Gastrocnemius medialis (tissue), 4 donors: ENCODE results near the gene ECT2L. TPM values are rescaled to one million over a fixed set of nuclear protein-coding genes. Genes with fewer than 3 reads are reported as not detected.

Experiments
- ATAC-seq, 2 donors: fragments of 150-250 bp; one replicate each; pipeline ENCODE4 v1.9.1; 2016
- DNase-seq, 2 donors: peaks; one replicate each; pipeline ENCODE4 v3.0.0-alpha.2; 2019
- H3K27ac ChIP-seq, 4 donors: fragments of 200-600 bp; sonication (generic); 1 replicate in 1 of 4; 2 replicates in 3 of 4; pipeline ENCODE4 v1.5.1; 2016 to 2018; ENCODE audit warnings: mild to moderate bottlenecking in 2 of 4, moderate library complexity in 1 of 4
- H3K27me3 ChIP-seq, 3 donors: fragments of 200-600 bp; sonication (generic) in 2 of 3; 1 replicate in 1 of 3; 2 replicates in 2 of 3; pipeline versions ENCODE4 v1.5.1 to v1.6.0; 2016 to 2019; ENCODE audit warnings: mild to moderate bottlenecking in 1 of 3, moderate library complexity in 1 of 3
- H3K36me3 ChIP-seq, 2 donors: fragments of 200-600 bp; sonication (generic) in 1 of 2; one replicate each; pipeline ENCODE4 v1.5.1; 2017 to 2018
- H3K4me1 ChIP-seq, 2 donors: fragments of 200-600 bp; sonication (generic) in 1 of 2; one replicate each; pipeline ENCODE4 v1.5.1; 2016 to 2017; ENCODE audit warnings: mild to moderate bottlenecking in 2 of 2
- H3K4me3 ChIP-seq, 4 donors: fragments of 200-600 bp; sonication (generic) in 3 of 4; 1 replicate in 1 of 4; 2 replicates in 3 of 4; pipeline ENCODE4 v1.5.1; 2016 to 2019; ENCODE audit warnings: mild to moderate bottlenecking in 2 of 4
- H3K9me3 ChIP-seq, 3 donors: fragments of 200-600 bp; sonication (generic) in 2 of 3; 1 replicate in 1 of 3; 2 replicates in 2 of 3; pipeline ENCODE4 v1.5.1; 2016 to 2019
- POLR2A ChIP-seq, 2 donors: fragments of 450-650 bp; IDR thresholded peaks; one replicate each; pipeline ENCODE4 v1.6.1; 2017; ENCODE audit warnings: antibody characterized with exemption in 2 of 2, mild to moderate bottlenecking in 2 of 2, moderate library complexity in 2 of 2
- in situ Hi-C, 4 donors: fragments of 200-750 bp; cut with MboI; loops; one replicate each; pipeline versions ENCODE4 v1.15.0 to v1.8.0; 2017; ENCODE audit warnings: low sequenced_read_pairs in 4 of 4
- intact Hi-C: fragments of 100-400 bp; cut with DNase I; formaldehyde crosslinking; loops from one replicate; pipeline ENCODE4 v1.15.1; 2023; ENCODE audit warnings: low total_unique reads
- total RNA-seq, 4 donors: library from RNA; depleted of rRNA; stranded (reverse); fragments of >200 nt; gene quantifications; one replicate each; pipeline versions ENCODE4 v1.1.0 to v1.2.3, GENCODE V29; 2016
- TF ChIP-seq, protein P1 (sequence below), 5 experiments: fragments of 450-650 bp in 3 of 5; fragments of 200-600 bp in 2 of 5; sonication (generic) in 2 of 5; IDR thresholded peaks in 4 of 5; conservative IDR thresholded peaks in 1 of 5; 1 replicate in 4 of 5; 2 replicates in 1 of 5; pipeline ENCODE4 v1.5.1; 2016 to 2019; ENCODE audit warnings: antibody characterized with exemption in 5 of 5, mild to moderate bottlenecking in 3 of 5, moderate library complexity in 3 of 5

The ECT2L gene
- total RNA-seq, 4 donors from 2014 or later: not detected

GRCh38 chr6:138914701-138915100, 118.8 kb downstream of the ECT2L start:
- no peaks in the 10 kb centered on the region for H3K27me3 ChIP-seq
- no peaks in the 10 kb centered on the region for H3K9me3 ChIP-seq
- H3K4me1 ChIP-seq: no peaks in the 10 kb centered on the region
- ATAC-seq (no peak), DNase-seq (no peak)
- H3K27ac ChIP-seq: no peak overlapping the region
- TF ChIP-seq POLR2A (IDR thresholded peaks at IDR 0.05): no peak
- TF ChIP-seq, protein P1, sequence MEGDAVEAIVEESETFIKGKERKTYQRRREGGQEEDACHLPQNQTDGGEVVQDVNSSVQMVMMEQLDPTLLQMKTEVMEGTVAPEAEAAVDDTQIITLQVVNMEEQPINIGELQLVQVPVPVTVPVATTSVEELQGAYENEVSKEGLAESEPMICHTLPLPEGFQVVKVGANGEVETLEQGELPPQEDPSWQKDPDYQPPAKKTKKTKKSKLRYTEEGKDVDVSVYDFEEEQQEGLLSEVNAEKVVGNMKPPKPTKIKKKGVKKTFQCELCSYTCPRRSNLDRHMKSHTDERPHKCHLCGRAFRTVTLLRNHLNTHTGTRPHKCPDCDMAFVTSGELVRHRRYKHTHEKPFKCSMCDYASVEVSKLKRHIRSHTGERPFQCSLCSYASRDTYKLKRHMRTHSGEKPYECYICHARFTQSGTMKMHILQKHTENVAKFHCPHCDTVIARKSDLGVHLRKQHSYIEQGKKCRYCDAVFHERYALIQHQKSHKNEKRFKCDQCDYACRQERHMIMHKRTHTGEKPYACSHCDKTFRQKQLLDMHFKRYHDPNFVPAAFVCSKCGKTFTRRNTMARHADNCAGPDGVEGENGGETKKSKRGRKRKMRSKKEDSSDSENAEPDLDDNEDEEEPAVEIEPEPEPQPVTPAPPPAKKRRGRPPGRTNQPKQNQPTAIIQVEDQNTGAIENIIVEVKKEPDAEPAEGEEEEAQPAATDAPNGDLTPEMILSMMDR (IDR thresholded peaks at IDR 0.05 in 4 of 5, conservative IDR thresholded peaks at IDR 0.05 in 1 of 5): no peak
- in situ Hi-C loops (no loop called here), intact Hi-C loops (no loop called here)
- H3K4me3 ChIP-seq: no peak overlapping the region
- peaks cover 5 to 80% of the 10 kb centered on the region in 2 donors for H3K36me3 ChIP-seq

DNA sequence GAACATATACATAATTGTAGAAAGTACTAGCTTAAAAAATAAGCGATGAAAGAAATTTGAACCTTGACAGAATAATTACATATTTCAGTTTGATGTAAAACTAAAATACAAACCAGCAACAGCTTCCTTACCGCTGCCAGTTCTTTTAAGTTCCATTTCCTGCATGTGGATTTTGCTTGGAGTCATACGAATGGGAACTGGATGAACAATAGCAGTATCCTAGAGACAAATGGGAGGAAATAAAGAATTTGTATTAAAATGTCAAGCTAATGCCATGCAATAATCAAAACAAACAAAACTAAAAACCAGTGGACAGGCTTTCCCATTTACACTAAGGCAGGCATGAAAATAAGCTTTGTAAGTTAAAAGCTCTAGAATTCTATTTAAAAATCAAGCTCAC, 125.0 kb downstream of the ECT2L start:
- intact Hi-C loops (no loop called here), in situ Hi-C loops (no loop called here)
- Histone ChIP-seq H3K27ac (no peak overlapping the region), H3K36me3 (peaks cover 0 to 40% of the 10 kb centered on the region in 2 donors), H3K4me1 (no peaks in the 10 kb centered on the region), H3K4me3 (no peak overlapping the region), H3K27me3 (no peaks in the 10 kb centered on the region), H3K9me3 (no peaks in the 10 kb centered on the region)
- DNase-seq (no peak), ATAC-seq (no peak)
- no peak for TF ChIP-seq POLR2A (IDR thresholded peaks at IDR 0.05)
- TF ChIP-seq, protein P1 (IDR thresholded peaks at IDR 0.05 in 4 of 5, conservative IDR thresholded peaks at IDR 0.05 in 1 of 5): no peak

GRCh38 chr6:138923561-138923960, 127.7 kb downstream of the ECT2L start:
- DNase-seq: no peak
- no peaks in the 10 kb centered on the region for H3K4me1 ChIP-seq
- H3K36me3 ChIP-seq: peaks cover 0 to 37% of the 10 kb centered on the region in 2 donors
- no peaks in the 10 kb centered on the region for H3K9me3 ChIP-seq
- in situ Hi-C loops: no loop called here
- TF ChIP-seq, protein P1 (IDR thresholded peaks at IDR 0.05 in 4 of 5, conservative IDR thresholded peaks at IDR 0.05 in 1 of 5): no peak
- no peak for TF ChIP-seq POLR2A (IDR thresholded peaks at IDR 0.05)
- no peaks in the 10 kb centered on the region for H3K27me3 ChIP-seq
- intact Hi-C loops: no loop called here
- no peak for ATAC-seq
- H3K4me3 ChIP-seq: no peak overlapping the region
- no peak overlapping the region for H3K27ac ChIP-seq

DNA sequence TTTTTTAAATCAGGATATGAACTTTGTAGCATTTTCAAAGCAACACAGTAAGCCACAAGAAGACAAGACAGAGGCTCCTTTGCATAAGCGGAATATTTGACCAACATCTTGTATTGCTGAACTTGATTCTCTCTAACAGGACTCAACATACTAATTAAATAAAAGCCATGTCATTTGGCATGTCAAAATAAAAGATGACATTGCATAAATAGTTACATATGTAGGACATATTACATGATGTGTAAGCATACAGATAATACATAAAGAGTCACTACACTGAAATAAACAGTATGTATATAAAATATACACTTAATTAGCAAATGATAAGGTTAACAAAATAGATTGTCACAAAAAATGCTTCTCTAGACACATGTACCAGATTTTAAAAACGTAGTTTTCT, 129.9 kb downstream of the ECT2L start:
- in situ Hi-C loops (no loop called here), intact Hi-C loops (no loop called here)
- TF ChIP-seq POLR2A (IDR thresholded peaks at IDR 0.05): no peak
- TF ChIP-seq, protein P1 (IDR thresholded peaks at IDR 0.05 in 4 of 5, conservative IDR thresholded peaks at IDR 0.05 in 1 of 5): no peak

GRCh38 chr6:138926579-138926978, 130.7 kb downstream of the ECT2L start:
- Histone ChIP-seq H3K9me3 (no peaks in the 10 kb centered on the region), H3K27me3 (no peaks in the 10 kb centered on the region), H3K4me3 (no peak overlapping the region), H3K27ac (no peak overlapping the region), H3K4me1 (no peaks in the 10 kb centered on the region), H3K36me3 (peaks cover 0 to 27% of the 10 kb centered on the region in 2 donors)
- in situ Hi-C loops (no loop called here), intact Hi-C loops (no loop called here)
- ATAC-seq: no peak
- DNase-seq: no peak
- TF ChIP-seq POLR2A (IDR thresholded peaks at IDR 0.05): no peak
- TF ChIP-seq, protein P1 (IDR thresholded peaks at IDR 0.05 in 4 of 5, conservative IDR thresholded peaks at IDR 0.05 in 1 of 5): no peak

More for the DNA sequence above, 129.9 kb downstream of the ECT2L start:
- Histone ChIP-seq H3K4me1 (no peaks in the 10 kb centered on the region), H3K36me3 (peaks cover 0 to 30% of the 10 kb centered on the region in 2 donors), H3K27me3 (no peaks in the 10 kb centered on the region), H3K9me3 (no peaks in the 10 kb centered on the region), H3K4me3 (no peak overlapping the region), H3K27ac (no peak overlapping the region)
- DNase-seq (no peak), ATAC-seq (no peak)
